GM12891 (cell line): ENCODE measurements around the gene THSD7B.

Experiments
- PAX5 ChIP-seq: IDR thresholded peaks from 2 replicates; pipeline ENCODE4 v1.6.1; 2011; ENCODE audit warnings: low read length, moderate library complexity, mild to moderate bottlenecking; ENCODE audit not compliant: insufficient read depth, severe bottlenecking
- POLR2A ChIP-seq: IDR thresholded peaks from 2 replicates; pipeline ENCODE4 v1.6.1; 2011; ENCODE audit warnings: low read depth, low read length, control low read depth
- POLR2AphosphoS5 ChIP-seq: IDR thresholded peaks from 2 replicates; pipeline ENCODE4 v1.6.1; 2011; ENCODE audit warnings: low read depth, low read length, control low read depth
- POU2F2 ChIP-seq: IDR thresholded peaks from 2 replicates; pipeline ENCODE4 v1.6.1; 2011; ENCODE audit warnings: low read depth, mild to moderate bottlenecking, control low read depth, low read length, moderate library complexity

GRCh38 chr2:137675584-137676327 is 910.4 kb downstream of the THSD7B start:
- TF ChIP-seq POLR2A (no peak), POLR2AphosphoS5 (no peak), PAX5 (no peak), POU2F2 (no peak)
